ENCODE measurements around the gene COL4A4.

COL4A4 gene

GRCh38 chr2:226971770-226972169 lies 192.2 kb downstream of the COL4A4 start:
- no peak for TF ChIP-seq CTCF (IDR thresholded peaks at IDR 0.05; ENCODE audit: control insufficient read depth, extremely low read depth, insufficient read depth)
- DNase-seq (ENCODE audit: low read depth): no peak
- no peak overlapping the region for H3K4me3 ChIP-seq (ENCODE audit: low read depth, low read length)

GRCh38 chr2:226971084-226971483 lies 192.9 kb downstream of the COL4A4 start:
- DNase-seq (ENCODE audit: low read depth): no peak
- no peak for TF ChIP-seq CTCF (IDR thresholded peaks at IDR 0.05; ENCODE audit: control insufficient read depth, extremely low read depth, insufficient read depth)
- no peak overlapping the region for H3K4me3 ChIP-seq (ENCODE audit: low read depth, low read length)

- no peak for DNase-seq (ENCODE audit: low read depth)
- TF ChIP-seq CTCF (IDR thresholded peaks at IDR 0.05; ENCODE audit: control insufficient read depth, extremely low read depth, insufficient read depth): no peak
- no peak overlapping the region for H3K4me3 ChIP-seq (ENCODE audit: low read depth, low read length)
Measured at GRCh38 chr2:226970362-226970761, 193.6 kb downstream of the COL4A4 start.

- no peak for DNase-seq (ENCODE audit: low read depth)
- no peak for TF ChIP-seq CTCF (IDR thresholded peaks at IDR 0.05; ENCODE audit: control insufficient read depth, extremely low read depth, insufficient read depth)
- no peak overlapping the region for H3K4me3 ChIP-seq (ENCODE audit: low read depth, low read length)
Measured at GRCh38 chr2:226969417-226970080, 194.5 kb downstream of the COL4A4 start.

- no peak for TF ChIP-seq CTCF (IDR thresholded peaks at IDR 0.05; ENCODE audit: control insufficient read depth, extremely low read depth, insufficient read depth)
- no peak for DNase-seq (ENCODE audit: low read depth)
- no peak overlapping the region for H3K4me3 ChIP-seq (ENCODE audit: low read depth, low read length)
Measured at GRCh38 chr2:226965376-226965775, 198.6 kb downstream of the COL4A4 start.

- no peak for DNase-seq (ENCODE audit: low read depth)
- TF ChIP-seq CTCF (IDR thresholded peaks at IDR 0.05; ENCODE audit: control insufficient read depth, extremely low read depth, insufficient read depth): no peak
- no peak overlapping the region for H3K4me3 ChIP-seq (ENCODE audit: low read depth, low read length)
Measured at GRCh38 chr2:226963528-226963927, 200.5 kb downstream of the COL4A4 start.

GRCh38 chr2:226962176-226962773 lies 201.7 kb downstream of the COL4A4 start:
- DNase-seq (ENCODE audit: low read depth): no peak
- H3K4me3 ChIP-seq (ENCODE audit: low read depth, low read length): no peak overlapping the region
- no peak for TF ChIP-seq CTCF (IDR thresholded peaks at IDR 0.05; ENCODE audit: control insufficient read depth, extremely low read depth, insufficient read depth)
